NCI-H187 treated with DMSO at 0.1 percent for 48 hours (cell line): ENCODE measurements around the gene PWWP2B.
"Not testable (repeated sequence)": the region's sequence is repeated elsewhere in the genome, so short reads cannot be mapped to it uniquely, and the experiment has no call there.

Experiments used
- DNase-seq: peaks from one replicate; lab custom pipeline; 2025; lab: John Stamatoyannopoulos, UW

Gene PWWP2B

DNA sequence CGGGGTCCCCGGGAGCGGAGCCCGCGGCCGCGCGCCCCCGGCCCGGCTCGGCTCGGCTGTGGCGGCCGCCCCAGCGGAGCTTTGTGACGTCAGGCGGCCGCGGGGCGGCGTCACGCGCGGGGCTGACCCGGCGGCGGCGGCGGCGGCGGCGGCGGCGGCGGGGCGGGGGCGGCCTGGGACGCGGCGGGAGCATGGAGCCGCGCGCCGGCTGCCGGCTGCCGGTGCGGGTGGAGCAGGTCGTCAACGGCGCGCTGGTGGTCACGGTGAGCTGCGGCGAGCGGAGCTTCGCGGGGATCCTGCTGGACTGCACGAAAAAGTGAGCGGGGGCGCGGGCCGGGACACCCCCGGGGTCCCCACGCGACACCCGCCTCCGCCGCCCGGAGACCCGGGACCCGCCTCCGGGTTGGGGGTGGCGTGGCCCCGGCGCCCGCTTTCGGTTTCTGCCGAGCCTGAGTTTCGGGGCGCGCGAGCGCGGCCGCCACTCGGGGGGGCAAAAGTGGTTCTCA is at the start of gene PWWP2B:
Gene PWWP2B (plus strand): TSS at position 165 of the 506 bp plus-strand sequence. CDS start 27 bp downstream, at position 192.
- no peak for DNase-seq

DNA sequence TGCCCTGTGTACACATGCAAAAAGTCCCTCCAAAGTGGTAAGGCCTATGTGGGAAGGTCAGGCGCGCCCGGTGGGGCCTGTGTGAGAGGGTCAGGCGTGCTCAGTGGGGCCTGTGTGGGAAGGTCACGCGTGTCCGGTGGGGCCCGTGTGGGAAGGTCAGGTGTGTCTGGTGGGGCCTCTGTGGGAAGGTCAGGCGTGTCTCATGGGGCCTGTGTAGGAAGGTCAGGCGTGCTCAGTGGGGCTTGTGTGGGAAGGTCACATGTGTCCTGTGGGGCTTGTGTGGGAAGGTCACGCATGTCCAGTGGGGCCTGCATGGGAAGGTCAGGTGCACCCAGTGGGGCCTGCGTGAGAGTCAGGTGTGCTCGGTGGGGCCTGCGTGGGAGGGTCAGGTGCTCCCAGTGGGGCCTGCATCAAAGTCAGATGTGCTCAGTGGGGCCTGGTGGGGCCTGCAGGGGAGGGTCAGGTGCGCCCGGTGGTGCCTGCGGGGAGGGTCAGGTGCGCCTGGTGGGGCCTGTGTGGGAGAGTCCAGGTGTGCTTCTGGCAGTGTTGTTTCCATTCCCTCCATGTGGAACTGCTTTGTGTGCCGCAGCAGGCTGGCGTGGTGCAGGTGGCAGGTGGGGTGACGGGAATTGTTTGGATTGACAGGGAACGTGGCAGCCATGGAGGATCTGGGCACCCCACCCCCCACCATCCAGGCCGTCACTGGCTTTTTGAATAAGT is 49.6 kb upstream of the PWWP2B start:
- DNase-seq = no peak

DNA sequence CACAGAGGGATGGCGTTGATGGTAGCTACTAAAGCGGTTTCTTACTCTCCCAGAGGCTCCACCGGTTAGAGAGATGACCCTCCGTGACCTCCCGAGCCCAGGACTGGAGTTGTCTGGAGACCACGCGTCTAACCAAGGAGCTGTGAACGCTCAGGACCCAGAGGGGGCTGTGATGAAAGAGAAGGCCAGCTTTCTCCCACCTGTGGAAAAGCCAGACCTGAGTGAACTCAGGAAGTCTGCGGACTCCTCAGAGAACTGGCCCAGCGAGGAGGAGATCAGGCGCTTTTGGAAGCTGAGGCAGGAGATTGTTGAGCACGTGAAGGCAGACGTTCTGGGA is 49.1 kb upstream of the PWWP2B start:
- no peak for DNase-seq

DNA sequence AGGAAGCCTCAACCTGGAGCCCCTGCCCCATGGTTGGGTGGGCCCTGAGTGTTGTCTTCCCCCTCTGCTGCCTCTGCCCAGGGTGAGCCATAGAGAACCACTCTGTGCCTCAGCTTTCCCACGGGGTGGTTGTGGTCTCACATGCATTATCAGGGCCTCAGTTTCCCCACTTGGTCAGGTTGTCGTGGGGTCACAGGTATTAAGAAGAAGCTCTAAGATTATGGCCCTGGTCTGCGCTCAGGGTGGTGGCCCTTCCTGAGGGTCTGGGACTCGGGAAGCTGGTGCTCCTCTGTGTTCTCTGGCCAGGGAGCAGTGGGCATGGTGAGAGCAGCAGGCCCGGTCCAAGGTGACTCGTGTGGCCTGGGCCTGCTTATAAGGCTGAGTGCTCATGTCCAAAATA is 47.2 kb upstream of the PWWP2B start:
- DNase-seq = no peak

DNA sequence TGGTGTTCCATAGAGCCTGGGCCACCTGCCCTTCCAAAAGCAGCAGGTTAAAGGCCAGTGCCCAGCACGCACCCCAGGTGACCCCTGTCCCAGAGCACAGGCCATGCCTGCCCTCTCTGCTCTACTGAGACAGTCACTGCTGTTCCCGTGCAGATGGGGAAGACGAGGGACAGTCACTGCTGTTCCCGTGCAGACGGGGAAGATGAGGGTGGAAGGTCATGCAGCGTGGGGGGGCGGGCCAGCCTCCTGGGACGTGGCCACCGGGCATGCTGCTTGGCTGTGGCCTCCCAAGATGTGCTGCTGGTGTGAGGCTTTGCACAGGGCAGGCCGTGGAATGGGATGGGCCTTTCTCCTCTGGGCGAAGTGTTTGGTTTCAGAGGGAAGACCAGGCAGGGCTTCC is 46.6 kb upstream of the PWWP2B start:
- no peak for DNase-seq

DNA sequence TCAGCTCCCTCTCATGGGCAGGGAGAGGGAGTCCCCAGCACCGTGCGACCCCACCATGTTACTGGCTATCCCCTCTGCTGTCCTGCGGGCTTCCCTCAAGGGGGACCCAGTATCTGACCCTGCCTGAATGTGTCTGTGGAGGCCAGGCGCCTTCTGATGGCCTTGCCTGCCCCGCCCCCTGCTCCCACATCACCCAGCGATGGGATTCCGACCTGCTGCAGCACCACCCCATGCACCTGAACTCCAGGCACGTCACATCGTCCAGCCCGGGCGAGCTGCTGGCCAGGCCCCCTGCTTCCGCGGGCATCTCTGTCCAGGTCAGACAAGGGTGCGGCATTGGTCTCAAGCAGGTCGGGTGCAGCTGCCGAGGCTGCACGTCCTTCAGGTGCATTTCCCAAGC is 46.1 kb upstream of the PWWP2B start:
- DNase-seq = no peak

DNA sequence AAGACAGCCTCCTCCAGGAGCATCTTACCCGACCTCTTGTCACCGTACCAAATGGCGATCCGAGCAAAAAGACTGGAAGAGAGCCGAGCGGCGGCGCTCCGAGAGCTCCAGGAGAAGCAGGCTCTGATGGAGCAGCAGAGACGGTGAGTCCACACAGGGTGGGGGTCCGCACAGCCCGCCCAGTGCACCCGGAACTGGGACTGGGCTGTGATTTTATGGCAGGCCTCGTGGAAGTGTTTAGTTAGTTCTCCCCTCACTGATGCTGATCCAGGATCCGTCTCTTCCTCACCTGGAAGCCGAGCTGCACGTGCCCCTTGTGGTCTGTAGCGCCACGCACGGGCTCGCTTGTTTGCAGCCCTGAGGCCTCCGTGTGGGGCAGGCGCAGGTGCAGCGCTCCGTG is 45.4 kb upstream of the PWWP2B start:
- DNase-seq = no peak

DNA sequence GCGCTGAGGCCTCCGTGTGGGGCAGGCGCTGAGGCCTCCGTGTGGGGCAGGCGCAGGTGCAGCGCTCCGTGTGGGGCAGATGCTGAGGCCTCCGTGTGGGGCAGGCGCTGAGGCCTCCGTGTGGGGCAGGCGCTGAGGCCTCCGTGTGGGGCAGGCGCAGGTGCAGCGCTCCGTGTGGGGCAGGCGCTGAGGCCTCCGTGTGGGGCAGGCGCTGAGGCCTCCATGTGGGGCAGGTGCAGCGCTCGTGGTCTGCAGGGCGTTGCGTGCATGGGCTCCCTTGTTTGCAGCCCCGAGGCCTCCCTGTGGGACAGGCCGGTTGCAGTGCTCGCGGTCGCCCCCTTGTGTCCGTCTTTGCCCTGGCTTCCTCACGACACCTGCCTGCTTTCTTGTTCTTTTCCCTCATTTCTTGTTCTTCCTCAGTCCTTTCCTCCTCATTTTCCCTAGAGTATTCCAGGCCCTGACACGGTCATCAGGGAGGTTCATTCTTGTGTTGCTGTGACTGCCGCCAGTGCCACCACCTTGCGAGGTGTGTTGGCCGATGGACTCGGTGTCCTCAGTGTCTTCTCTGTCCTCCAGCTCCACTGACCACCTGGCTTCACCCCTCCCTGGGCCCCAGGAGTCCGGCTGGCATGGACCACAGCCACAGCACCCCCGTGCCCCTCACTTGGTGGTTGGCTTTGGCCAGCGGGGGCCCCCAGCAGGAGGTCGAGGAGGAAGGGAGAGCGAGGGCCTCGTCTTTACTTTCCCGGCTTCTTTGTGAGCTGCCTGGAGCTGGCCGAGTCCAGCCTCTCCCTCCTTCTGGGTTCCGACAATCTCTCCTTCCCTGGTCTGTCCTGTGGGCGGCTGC is 44.3 kb upstream of the PWWP2B start:
- DNase-seq = not testable (repeated sequence)

DNA sequence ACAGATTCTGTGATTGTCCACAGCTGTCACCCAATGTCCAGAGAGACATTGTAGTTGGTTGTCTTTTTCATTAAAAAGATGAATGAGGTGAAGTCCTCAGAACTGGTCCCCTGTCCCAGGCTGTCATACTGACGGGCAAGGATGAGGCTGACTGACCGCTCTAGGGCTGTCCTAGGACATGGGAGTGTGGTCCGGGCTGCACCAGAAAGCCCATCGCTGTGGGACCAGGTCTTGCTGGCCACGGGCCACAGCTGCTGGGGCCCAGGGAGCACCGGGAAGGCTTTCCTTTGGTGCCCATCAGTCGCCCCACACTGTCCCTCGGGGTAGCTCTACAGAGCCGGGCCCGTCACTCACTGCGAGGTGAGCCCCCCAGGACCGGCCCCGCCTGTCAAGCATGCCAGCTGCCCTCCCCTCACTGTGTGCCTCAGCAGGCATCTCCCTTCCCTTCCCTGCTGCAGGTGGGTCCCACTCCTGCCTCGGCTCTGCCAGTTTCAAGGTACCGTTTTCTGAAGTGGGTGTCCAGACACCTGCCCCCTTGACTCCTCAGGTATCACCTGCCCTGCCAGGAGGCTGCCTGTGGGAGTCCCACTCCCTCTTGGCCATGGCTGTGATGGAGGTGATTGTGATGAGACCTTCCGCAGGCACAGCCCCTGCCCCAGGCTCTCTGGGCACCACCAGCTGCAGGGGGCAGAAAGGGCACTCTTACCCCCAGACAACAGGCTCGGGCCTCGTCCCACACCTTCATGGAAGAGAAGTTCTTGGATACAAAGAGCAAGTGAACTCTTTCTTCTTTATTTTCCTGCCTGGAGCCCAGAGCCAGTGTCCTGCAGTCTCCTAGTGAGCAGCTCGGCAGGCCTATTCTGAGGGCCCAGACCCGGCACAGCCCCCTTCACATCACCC is 43.3 kb upstream of the PWWP2B start:
- DNase-seq = no peak

DNA sequence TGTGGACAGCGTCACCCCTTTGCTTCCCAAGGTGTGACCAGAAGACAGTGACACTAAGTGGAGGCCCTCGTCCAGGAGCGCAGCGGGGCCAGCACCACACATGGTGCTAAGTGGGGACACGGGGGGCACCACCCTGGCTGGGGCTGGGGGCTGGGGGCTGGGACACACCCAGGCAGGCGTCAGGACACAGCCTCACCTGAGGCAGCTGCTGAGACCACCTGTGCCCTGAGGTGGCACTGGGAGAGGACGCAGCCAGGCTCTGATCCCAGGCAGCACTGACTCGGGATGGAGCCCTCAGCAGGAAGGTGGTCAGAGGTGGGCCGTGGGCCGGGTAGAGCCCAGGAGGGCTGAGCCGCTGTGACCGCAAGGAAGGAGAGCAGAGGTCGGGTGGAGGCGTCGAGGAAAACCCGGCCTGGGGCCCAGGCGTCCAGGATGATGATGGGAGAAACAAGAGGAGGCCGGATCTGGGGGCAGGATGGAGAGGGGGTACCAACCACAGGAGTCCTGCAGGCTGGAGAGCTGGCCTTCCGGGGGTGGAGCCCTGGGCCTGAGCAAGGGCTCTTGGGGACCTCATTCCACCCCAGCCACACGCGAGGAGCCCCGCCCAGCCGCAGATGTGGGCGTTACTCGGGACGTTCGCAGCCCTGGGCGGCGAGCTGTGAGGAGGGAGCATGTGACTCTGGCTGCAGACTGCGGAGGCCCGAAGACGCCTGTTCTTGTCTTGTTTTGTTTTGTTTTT is 42.5 kb upstream of the PWWP2B start:
- DNase-seq = no peak

DNA sequence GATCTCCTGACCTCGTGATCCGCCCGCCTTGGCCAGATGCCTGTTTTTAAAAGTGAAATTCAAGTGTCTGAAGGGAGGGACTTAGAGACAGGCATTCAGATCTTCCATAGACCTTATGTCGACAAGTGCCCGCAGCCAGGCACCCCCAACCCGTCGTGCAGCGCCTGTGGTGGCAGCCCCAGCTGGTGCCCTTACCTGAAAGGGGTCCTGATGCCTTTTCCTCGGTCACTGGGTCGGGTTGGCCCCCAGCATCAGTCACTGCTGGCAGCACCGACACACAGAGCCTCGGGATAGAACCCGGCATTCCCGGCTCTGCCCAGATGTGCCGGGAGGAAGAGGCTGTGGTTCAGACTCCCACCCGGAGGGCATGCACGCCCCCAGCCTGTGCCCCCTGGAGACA is 41.7 kb upstream of the PWWP2B start:
- DNase-seq = no peak

DNA sequence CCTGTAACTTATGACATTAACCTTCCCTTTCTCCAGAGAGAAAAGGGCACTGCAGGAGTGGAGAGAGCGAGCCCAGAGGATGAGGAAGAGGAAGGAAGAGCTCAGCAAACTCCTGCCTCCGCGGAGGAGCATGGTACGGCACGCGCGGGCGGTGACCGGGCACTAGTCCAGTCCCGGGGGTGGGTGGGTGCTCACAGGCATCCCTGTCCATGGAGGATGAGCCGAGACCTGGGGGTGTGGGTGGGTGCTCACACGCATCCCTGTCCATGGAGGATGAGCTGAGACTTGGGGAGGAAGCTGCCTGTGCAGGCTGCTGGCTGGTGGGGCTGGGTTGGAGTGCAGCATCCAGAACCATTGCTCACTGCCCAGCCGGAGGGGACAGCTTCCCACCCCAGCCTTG is 41.2 kb upstream of the PWWP2B start:
- no peak for DNase-seq

DNA sequence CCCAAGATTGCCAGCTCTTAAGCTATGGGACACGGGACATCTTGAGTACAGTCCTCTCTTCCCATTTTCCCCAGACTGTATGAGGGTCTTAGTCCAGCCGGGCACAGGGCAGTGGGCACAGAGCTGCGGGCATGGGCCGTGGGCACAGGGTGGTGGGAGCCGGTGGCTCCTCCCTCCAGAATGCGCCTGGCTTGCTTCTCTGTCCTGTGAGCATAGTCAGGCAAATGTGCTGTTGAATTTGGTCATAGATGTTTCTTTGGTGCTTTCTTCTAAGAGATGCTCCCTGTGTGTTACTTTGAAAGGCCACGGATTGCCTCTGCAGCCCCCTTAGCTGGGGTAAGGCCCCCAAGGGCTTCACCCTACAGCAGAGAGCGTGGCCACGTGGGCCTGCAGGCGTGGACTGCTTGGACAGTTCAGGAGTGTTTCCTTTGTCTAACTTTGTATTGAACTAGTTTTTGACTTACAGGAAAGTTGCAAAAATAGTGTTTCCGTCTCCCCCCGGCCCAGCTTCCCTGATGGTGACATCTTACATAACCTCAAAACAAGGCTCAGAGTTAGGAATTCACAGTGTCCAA is 40.3 kb upstream of the PWWP2B start:
- no peak for DNase-seq

DNA sequence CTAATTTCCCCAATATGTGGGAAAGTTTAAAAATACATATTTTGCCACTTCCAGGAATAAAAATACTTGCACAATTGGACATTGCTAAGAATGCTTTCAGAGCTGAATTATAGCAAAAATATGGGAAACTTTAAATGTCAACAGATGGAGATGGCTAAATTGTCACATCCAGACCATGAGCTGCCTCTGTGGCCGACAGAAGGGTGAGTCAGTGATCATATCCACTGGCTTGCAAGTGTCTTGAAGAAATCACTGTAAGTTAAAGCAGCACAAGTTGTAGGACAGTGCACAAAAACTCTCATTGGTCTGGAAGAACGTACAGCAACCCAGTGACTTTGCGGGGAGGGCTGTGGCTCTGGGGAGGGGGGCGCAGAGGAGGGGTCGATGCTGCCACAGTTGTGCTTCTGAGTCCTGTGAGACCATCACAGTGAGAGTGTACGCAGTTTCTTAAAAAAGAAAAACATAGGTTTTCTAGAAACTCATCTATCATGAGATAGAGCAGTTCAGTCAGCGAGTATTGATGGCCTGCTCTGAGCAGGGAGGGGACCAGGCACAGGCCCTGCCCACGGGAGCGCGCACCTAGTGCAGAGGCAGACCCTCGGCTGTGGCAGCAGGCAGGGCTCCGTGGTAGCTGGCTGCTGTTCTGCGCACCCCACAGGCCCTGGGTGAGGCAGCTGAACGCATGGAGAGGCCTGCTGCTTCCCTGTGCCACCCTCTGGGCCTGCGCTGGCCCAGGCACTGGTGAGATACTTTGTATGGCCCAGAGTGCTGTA is 39.5 kb upstream of the PWWP2B start:
- DNase-seq = no peak

DNA sequence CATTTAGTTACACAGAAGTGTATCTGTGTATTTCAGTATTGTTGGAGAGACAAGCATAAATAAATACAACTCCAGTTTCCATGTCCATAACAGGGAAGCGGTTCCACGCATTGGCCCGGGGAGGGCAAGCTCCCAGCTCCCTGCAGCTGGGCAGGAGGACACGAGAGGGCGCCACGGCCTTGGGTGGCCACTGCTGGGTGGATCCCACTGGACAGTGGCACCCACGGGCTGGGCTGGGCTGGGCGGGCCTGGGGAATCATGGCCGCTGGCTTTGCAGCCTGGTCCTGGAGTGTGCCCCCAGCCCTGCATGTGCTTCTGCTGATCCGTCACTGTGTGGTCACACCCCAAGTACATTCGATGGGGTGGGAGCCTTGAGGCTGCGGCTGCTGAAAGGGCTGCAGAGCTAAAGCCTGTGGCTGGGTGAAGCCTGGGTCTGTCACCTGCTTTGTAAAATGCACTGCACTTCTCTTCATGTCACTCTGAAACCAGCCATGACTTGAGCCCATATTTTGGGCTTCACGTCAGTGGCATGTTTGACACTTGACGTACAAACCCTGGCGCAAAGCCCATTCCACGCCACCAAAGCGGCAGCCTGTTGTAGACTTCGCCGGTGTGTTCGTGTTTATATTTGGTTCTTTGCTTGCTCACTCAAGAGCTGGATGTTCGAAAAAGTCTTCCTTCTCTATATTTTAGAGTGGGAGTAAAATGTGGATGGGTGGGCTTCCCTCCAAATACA is 37.5 kb upstream of the PWWP2B start:
- DNase-seq = no peak

DNA sequence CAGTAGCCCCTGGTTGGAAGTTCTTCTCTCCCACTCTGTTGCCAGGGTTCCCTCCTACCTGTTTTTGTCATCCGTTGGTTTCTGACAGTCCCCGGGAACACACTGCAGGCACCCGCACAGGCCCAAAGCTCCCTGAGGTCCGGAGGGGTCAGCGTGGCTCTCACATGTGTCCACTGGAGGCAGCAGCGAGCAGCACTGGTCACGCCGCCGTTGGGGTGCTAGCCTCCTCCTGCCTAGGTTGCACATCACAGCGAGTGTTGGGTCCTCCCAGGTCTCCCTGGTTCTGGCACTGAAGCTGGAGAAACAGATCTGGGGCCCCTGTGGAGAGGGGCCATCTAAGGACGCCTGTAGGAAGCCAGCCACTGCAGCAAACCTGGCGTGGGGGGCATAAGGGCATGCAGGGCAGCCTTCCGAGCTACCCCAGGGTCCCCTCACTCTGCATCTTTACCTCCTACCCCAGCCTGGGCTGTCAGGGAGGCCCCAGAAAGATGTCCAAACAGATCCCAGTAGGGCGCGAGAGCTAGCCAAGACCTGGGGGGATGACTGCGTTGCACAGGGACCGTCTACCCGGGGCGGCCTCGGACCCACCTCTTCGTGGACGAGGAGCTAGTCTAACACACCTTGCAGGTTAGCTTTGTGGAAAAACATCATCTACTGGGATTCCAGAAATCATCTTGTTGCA is 36.1 kb upstream of the PWWP2B start:
- DNase-seq = no peak

DNA sequence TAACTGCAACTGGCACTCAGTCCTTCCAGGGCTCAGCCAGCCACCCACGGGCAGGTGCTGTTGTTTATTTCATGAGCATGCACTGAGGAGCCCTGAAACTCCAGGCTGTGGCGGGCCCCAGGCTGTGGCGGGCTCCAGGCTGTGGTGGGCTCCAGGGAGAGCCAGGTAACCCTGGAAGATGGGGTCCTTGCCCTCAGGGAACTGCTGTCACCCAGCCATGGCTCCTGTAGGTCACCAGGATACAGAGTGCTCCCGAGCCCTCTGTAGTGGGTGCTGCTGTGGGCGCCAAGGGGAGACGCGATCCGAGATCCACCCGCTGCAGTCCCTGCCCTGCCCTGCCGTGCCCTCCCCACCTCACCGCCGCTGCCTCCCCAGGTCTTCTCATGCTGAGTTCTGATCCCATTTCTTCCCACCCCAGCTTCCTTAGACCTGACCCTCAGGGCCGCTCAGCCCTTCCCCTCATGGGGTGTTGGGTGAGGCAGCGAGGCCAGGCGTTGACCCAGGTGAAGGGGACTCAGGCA is 35.4 kb upstream of the PWWP2B start:
- no peak for DNase-seq

DNA sequence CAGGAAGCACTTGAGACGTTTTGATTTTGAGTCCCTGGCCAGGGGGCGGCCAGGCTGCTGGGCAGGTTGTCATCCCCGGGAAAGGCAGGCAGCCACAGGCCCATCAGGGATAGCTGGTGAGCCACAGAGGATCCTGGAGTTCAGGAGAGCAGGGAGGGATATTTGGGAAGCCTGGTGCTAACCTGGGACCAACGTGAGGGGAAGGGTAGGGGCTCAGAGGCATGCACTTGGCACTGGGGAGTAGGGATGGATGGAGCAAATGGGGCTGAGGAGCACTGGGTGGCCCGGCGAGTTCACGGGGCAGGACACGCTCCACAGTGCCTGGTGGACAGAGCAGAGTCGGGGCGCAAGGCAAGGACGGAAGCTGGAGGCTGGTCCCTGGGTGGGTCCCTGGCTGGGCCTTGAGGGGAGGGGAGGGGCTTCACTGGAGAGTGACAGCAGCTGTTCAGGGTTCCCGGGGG is 34.8 kb upstream of the PWWP2B start:
- DNase-seq = no peak

DNA sequence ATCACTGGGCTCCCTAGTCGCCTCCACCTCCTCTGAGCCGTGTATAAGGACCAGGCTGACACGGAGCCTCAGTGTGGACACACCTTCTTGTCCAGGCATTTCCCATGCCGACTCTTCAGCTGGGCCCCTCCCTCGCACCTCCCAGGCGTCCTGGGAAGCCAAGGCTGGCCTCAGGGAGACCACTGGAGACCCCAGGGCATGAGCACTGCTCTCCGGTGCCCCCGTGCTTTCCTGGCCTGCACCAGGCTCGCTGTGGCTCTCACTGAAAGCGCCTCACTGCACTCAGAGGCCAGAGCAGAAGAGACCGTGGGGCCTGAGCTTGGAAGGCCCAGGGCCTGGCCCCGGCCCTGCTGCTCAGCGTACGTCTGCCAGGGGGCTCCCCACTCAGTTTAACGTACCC is 33.6 kb upstream of the PWWP2B start:
- no peak for DNase-seq
